Neural progenitor cell (in vitro differentiated cells): ENCODE data around the gene ZNF521. TPM values are rescaled to one million over a fixed set of nuclear protein-coding genes. Genes with fewer than 3 reads are reported as not detected.

Experiments
- DNase-seq: peaks from one replicate; pipeline ENCODE4 v3.0.0-alpha.2; 2016; ENCODE audit warnings: low spot score
- H2AFZ ChIP-seq: fragments of 200-600 bp; sonication (generic); replicated peaks from 2 replicates; pipeline ENCODE4 v1.6.1; 2016; ENCODE audit warnings: antibody characterized with exemption
- H3F3A ChIP-seq: fragments of 200-600 bp; sonication (generic); 2 replicates; pipeline ENCODE4 v1.6.1; 2016; ENCODE audit warnings: antibody characterized with exemption, low read depth
- H3K27ac ChIP-seq: fragments of 200-600 bp; sonication (generic); 2 replicates; pipeline ENCODE4 v1.5.1; 2016; ENCODE audit warnings: mild to moderate bottlenecking
- H3K27me3 ChIP-seq: fragments of 200-600 bp; sonication (generic); 2 replicates; pipeline ENCODE4 v1.6.1; 2016; ENCODE audit warnings: mild to moderate bottlenecking, moderate library complexity
- H3K36me3 ChIP-seq: fragments of 200-600 bp; sonication (generic); 2 replicates; pipeline ENCODE4 v1.5.1; 2016
- H3K4me1 ChIP-seq: fragments of 200-600 bp; sonication (generic); 2 replicates; pipeline ENCODE4 v1.6.1; 2016; ENCODE audit warnings: mixed run types
- H3K4me2 ChIP-seq: fragments of 200-600 bp; sonication (generic); 2 replicates; pipeline ENCODE4 v1.6.1; 2016
- H3K4me3 ChIP-seq: fragments of 200-600 bp; sonication (generic); 2 replicates; pipeline ENCODE4 v1.5.1; 2016
- H3K79me2 ChIP-seq: fragments of 200-600 bp; sonication (generic); 2 replicates; pipeline ENCODE4 v1.6.1; 2016; ENCODE audit warnings: low read depth
- H3K9ac ChIP-seq: fragments of 200-600 bp; sonication (generic); 2 replicates; pipeline ENCODE4 v1.6.1; 2016
- H3K9me3 ChIP-seq: fragments of 200-600 bp; sonication (generic); 2 replicates; pipeline ENCODE4 v1.5.1; 2016; ENCODE audit warnings: low read depth
- H4K20me1 ChIP-seq: fragments of 200-600 bp; sonication (generic); 2 replicates; pipeline ENCODE4 v1.6.1; 2016; ENCODE audit warnings: low read depth
- H3K27ac Mint-ChIP-seq: 3 replicates; pipeline ENCODE4 v1.8.0; 2021; ENCODE audit warnings: mixed read lengths
- H3K27me3 Mint-ChIP-seq: 2 replicates; pipeline ENCODE4 v1.8.0; 2022; ENCODE audit warnings: low read depth, mild to moderate bottlenecking, inconsistent platforms, moderate library complexity, mixed read lengths; ENCODE audit not compliant: insufficient read depth
- H3K36me3 Mint-ChIP-seq: 3 replicates; pipeline ENCODE4 v1.8.0; 2021; ENCODE audit warnings: mixed read lengths
- H3K4me1 Mint-ChIP-seq: 3 replicates; pipeline ENCODE4 v1.8.0; 2021; ENCODE audit warnings: mixed read lengths
- H3K4me3 Mint-ChIP-seq: 3 replicates; pipeline ENCODE4 v1.8.0; 2021; ENCODE audit warnings: mild to moderate bottlenecking, moderate library complexity, mixed read lengths
- H3K9me3 Mint-ChIP-seq: 3 replicates; pipeline ENCODE4 v1.8.0; 2020; ENCODE audit warnings: mixed read lengths
- CTCF ChIP-seq: fragments of 200-600 bp; sonication (generic); IDR thresholded peaks from 2 replicates; pipeline ENCODE4 v1.5.1; 2017; ENCODE audit warnings: antibody characterized with exemption, mild to moderate bottlenecking
- EZH2 ChIP-seq: fragments of 200-600 bp; sonication (generic); IDR thresholded peaks from 2 replicates; pipeline ENCODE4 v1.6.1; 2017; ENCODE audit warnings: antibody characterized with exemption, mild to moderate bottlenecking, moderate library complexity
- EZH2phosphoT487 ChIP-seq: fragments of 200-600 bp; sonication (generic); IDR thresholded peaks from 2 replicates; pipeline ENCODE4 v1.6.1; 2017; ENCODE audit warnings: antibody characterized with exemption
- total RNA-seq: library from RNA; depleted of rRNA; stranded (reverse); fragments of >200 nt; gene quantifications from 2 replicates; pipeline ENCODE4 v1.2.3, GENCODE V29; 2015; ENCODE audit warnings: low replicate concordance

The ZNF521 gene
- total RNA-seq, 1 donor from 2014 or later: 136 TPM

GRCh38 chr18:25123438-25124232 is 228.3 kb downstream of the ZNF521 start:
- no peak overlapping the region for H3K9ac ChIP-seq
- no peaks in the 10 kb centered on the region for H3K4me1 ChIP-seq
- H3K27me3 Mint-ChIP-seq: no peaks in the 10 kb centered on the region
- no peak for DNase-seq
- H3K4me3 Mint-ChIP-seq: no peak overlapping the region
- H4K20me1 ChIP-seq: peaks cover 55% of the 10 kb centered on the region
- H3K4me3 ChIP-seq: no peak overlapping the region
- no peak overlapping the region for H3K27ac Mint-ChIP-seq
- TF ChIP-seq EZH2phosphoT487 (no peak), EZH2 (no peak), CTCF (no peak)
- H3K36me3 Mint-ChIP-seq: peaks cover 46% of the 10 kb centered on the region
- no peaks in the 10 kb centered on the region for H3K9me3 ChIP-seq
- peaks cover 28% of the 10 kb centered on the region for H3K9me3 Mint-ChIP-seq
- H3K4me1 Mint-ChIP-seq: peaks cover 5% of the 10 kb centered on the region
- H2AFZ ChIP-seq: no peak overlapping the region
- H3K4me2 ChIP-seq: no peak overlapping the region
- no peaks in the 10 kb centered on the region for H3K36me3 ChIP-seq
- H3K79me2 ChIP-seq: peaks cover 44% of the 10 kb centered on the region
- no peak overlapping the region for H3K27ac ChIP-seq
- no peaks in the 10 kb centered on the region for H3K27me3 ChIP-seq
- peaks cover 17% of the 10 kb centered on the region for H3F3A ChIP-seq

DNA sequence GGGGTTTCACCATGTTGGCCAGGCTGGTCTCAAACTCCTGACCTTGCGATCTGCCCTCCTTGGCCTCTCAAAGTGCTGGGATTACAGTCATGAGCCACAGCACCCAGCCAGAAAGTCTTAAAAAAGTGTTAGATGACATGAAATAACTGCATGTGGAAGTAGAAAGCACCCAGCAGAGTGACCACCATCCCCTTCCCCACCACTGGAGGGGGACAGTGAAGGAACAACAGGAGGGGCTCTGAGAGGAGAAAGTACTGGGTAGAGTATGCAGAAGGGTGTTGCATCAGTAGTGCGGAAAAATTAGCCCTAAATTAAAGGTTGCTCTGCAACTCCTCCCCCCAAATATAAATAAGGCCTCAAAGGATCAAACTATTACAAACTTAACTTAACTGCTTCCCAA is 230.5 kb downstream of the ZNF521 start:
- H4K20me1 ChIP-seq: peaks cover 33% of the 10 kb centered on the region
- no peak overlapping the region for H3K27ac ChIP-seq
- peaks cover 1% of the 10 kb centered on the region for H3K4me1 ChIP-seq
- peaks cover 25% of the 10 kb centered on the region for H3F3A ChIP-seq
- H3K9me3 ChIP-seq: no peaks in the 10 kb centered on the region
- H3K9ac ChIP-seq: no peak overlapping the region
- no peak overlapping the region for H3K4me2 ChIP-seq
- DNase-seq: no peak
- H3K27me3 Mint-ChIP-seq: no peaks in the 10 kb centered on the region
- peaks cover 43% of the 10 kb centered on the region for H3K79me2 ChIP-seq
- H3K36me3 Mint-ChIP-seq: peaks cover 54% of the 10 kb centered on the region
- no peak overlapping the region for H2AFZ ChIP-seq
- TF ChIP-seq EZH2 (no peak), CTCF (no peak), EZH2phosphoT487 (no peak)
- no peaks in the 10 kb centered on the region for H3K27me3 ChIP-seq
- no peak overlapping the region for H3K4me3 ChIP-seq
- no peak overlapping the region for H3K27ac Mint-ChIP-seq
- H3K4me3 Mint-ChIP-seq: no peak overlapping the region
- H3K4me1 Mint-ChIP-seq: peaks cover 5% of the 10 kb centered on the region
- H3K36me3 ChIP-seq: no peaks in the 10 kb centered on the region
- peaks cover 40% of the 10 kb centered on the region for H3K9me3 Mint-ChIP-seq

- H3K4me2 ChIP-seq: peak overlapping the region; percentile 14
- H2AFZ ChIP-seq: no peak overlapping the region
- H3K9me3 ChIP-seq: no peaks in the 10 kb centered on the region
- peaks cover 11% of the 10 kb centered on the region for H3K9me3 Mint-ChIP-seq
- TF ChIP-seq EZH2phosphoT487: no peak
- no peak for TF ChIP-seq CTCF
- TF ChIP-seq EZH2: no peak
- H3F3A ChIP-seq: peaks cover 58% of the 10 kb centered on the region
- H3K27me3 Mint-ChIP-seq: no peaks in the 10 kb centered on the region
- H4K20me1 ChIP-seq: peaks cover 60% of the 10 kb centered on the region
- peaks cover 50% of the 10 kb centered on the region for H3K4me1 Mint-ChIP-seq
- H3K36me3 Mint-ChIP-seq: peaks cover 27% of the 10 kb centered on the region
- peak overlapping the region; percentile 72 for H3K27ac ChIP-seq
- peaks cover 67% of the 10 kb centered on the region for H3K79me2 ChIP-seq
- H3K27ac Mint-ChIP-seq: peak overlapping the region; percentile 61
- H3K27me3 ChIP-seq: no peaks in the 10 kb centered on the region
- H3K4me3 ChIP-seq: no peak overlapping the region
- DNase-seq: no peak
- peaks cover 58% of the 10 kb centered on the region for H3K4me1 ChIP-seq
- H3K9ac ChIP-seq: no peak overlapping the region
- H3K36me3 ChIP-seq: peaks cover 3% of the 10 kb centered on the region
- H3K4me3 Mint-ChIP-seq: no peak overlapping the region
Observed at GRCh38 chr18:25113566-25113965, 238.4 kb downstream of the ZNF521 start.
